ENCODE results near the gene GAL.

GAL gene

DNA sequence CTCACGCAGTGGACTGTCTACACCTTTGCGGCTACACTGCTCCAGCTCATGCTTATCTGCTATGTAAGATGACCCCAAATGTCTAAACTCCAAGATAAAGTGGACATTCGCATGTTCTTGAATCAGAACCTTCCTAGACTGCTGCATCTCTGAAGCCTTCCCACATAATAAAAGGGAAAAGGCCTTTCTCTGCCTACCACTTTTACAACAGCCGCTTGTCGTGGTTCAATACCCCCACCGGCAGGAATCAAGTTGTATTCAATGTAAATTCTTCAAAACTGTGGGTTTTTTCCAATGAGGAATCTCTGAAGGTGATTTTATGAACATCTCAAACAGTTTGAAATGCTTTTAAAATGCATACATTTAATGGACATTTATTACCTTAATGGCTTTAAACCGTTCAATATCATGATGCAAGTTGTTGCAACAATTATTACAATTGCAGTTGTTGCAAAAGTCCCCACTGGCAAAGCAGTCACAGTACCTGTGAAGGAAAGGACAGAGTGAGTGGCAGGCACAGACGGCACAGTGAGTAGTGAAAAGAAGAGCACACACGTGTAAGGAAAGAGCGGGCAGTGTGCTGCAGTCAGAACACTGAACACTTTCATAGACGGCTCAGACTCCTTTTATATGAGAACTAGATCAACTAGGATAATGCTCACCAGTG is 31.2 kb downstream of the GAL start:
- no peak for TF ChIP-seq CTCF (IDR thresholded peaks at IDR 0.05; ENCODE audit: low read depth, low read length)
- no peak for DNase-seq (ENCODE audit: low read depth, low spot score)
- no peak overlapping the region for H3K4me3 ChIP-seq (ENCODE audit: low read depth, low read length)
- in situ Hi-C loops (cut with HindIII; ENCODE audit: low sequenced_read_pairs), result no loop called here

- in situ Hi-C loops (cut with HindIII; ENCODE audit: low sequenced_read_pairs), result no loop called here
- no peak for TF ChIP-seq CTCF (IDR thresholded peaks at IDR 0.05; ENCODE audit: low read depth, low read length)
- no peak overlapping the region for H3K4me3 ChIP-seq (ENCODE audit: low read depth, low read length)
- no peak for DNase-seq (ENCODE audit: low read depth, low spot score)
Observed at GRCh38 chr11:68721075-68721474, 36.7 kb downstream of the GAL start.

GRCh38 chr11:68722143-68722542 is 37.8 kb downstream of the GAL start:
- no peak overlapping the region for H3K4me3 ChIP-seq (ENCODE audit: low read depth, low read length)
- DNase-seq (ENCODE audit: low read depth, low spot score), result no peak
- TF ChIP-seq CTCF (IDR thresholded peaks at IDR 0.05; ENCODE audit: low read depth, low read length), result no peak
- in situ Hi-C loops (cut with HindIII; ENCODE audit: low sequenced_read_pairs), result no loop called here

GRCh38 chr11:68724293-68724692 is 39.9 kb downstream of the GAL start:
- in situ Hi-C loops (cut with HindIII; ENCODE audit: low sequenced_read_pairs), result no loop called here
- no peak overlapping the region for H3K4me3 ChIP-seq (ENCODE audit: low read depth, low read length)
- DNase-seq (ENCODE audit: low read depth, low spot score), result no peak
- TF ChIP-seq CTCF (IDR thresholded peaks at IDR 0.05; ENCODE audit: low read depth, low read length), result no peak

GRCh38 chr11:68727783-68728182 is 43.4 kb downstream of the GAL start:
- no peak overlapping the region for H3K4me3 ChIP-seq (ENCODE audit: low read depth, low read length)
- peak; percentile 10 for DNase-seq (ENCODE audit: low read depth, low spot score)
- peak; percentile 21 for TF ChIP-seq CTCF (IDR thresholded peaks at IDR 0.05; ENCODE audit: low read depth, low read length)
- in situ Hi-C loops (cut with HindIII; ENCODE audit: low sequenced_read_pairs), result no loop called here

DNA sequence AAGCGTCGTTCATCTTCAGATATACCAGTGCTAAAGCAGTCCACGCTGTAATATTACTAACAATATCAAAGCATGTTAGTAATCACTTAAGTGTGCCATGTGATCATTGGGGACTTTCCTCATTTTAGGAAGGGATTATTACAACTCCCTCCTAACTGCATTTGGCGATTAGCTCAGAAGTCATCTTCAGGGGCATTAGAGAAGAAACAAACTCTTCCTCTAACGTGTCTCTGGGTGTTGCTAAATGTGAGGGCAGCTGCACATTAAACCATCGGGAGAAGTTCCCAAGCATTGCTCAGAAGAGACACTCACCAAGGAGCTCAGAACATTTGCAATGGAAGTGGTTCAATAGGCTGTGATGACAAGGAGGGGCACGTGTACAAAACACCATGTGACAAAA is 49.8 kb downstream of the GAL start:
- in situ Hi-C loops (cut with HindIII; ENCODE audit: low sequenced_read_pairs), result no loop called here
- no peak overlapping the region for H3K4me3 ChIP-seq (ENCODE audit: low read depth, low read length)
- DNase-seq (ENCODE audit: low read depth, low spot score), result no peak
- no peak for TF ChIP-seq CTCF (IDR thresholded peaks at IDR 0.05; ENCODE audit: low read depth, low read length)
